Measurements from ENCODE around the gene KAZN.

DNA sequence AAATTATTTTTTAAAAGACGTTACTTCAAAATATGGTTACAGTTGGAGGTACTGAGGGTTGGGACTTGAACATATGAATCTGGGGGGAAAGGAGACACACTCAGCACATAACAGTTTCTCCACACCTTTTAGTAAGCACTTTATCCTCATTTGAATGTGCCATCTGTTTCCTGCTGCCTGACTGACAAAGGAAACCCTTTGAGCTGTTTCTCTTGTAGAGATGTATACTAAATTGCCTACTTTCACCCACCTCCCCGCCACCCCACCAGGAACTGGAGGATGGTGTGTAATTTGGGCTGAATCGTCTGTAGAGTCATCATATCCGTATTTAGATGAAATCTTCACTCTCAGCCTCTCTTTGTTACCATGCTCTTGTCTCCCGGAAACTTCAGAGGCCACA is 108.1 kb downstream of the KAZN start:
- TF ChIP-seq, protein P1, sequence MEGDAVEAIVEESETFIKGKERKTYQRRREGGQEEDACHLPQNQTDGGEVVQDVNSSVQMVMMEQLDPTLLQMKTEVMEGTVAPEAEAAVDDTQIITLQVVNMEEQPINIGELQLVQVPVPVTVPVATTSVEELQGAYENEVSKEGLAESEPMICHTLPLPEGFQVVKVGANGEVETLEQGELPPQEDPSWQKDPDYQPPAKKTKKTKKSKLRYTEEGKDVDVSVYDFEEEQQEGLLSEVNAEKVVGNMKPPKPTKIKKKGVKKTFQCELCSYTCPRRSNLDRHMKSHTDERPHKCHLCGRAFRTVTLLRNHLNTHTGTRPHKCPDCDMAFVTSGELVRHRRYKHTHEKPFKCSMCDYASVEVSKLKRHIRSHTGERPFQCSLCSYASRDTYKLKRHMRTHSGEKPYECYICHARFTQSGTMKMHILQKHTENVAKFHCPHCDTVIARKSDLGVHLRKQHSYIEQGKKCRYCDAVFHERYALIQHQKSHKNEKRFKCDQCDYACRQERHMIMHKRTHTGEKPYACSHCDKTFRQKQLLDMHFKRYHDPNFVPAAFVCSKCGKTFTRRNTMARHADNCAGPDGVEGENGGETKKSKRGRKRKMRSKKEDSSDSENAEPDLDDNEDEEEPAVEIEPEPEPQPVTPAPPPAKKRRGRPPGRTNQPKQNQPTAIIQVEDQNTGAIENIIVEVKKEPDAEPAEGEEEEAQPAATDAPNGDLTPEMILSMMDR (conservative IDR thresholded peaks at IDR 0.05; ENCODE audit: low read length): no peak
- TF ChIP-seq EZH2phosphoT487 (IDR thresholded peaks at IDR 0.05; ENCODE audit: borderline replicate concordance): no peak
